Loucy (cell line): ENCODE data around the gene MYO18B.

ENCODE experiments used
- H2AFZ ChIP-seq: fragments of 200-600 bp; sonication (generic); 2 replicates; pipeline ENCODE4 v1.6.0; 2016; ENCODE audit warnings: antibody characterized with exemption, mild to moderate bottlenecking, low read length, moderate library complexity
- H3F3A ChIP-seq: fragments of 200-600 bp; 2 replicates; pipeline ENCODE4 v1.6.0; 2016; ENCODE audit warnings: antibody characterized with exemption, low read depth, mild to moderate bottlenecking
- H3K27me3 ChIP-seq: fragments of 200-600 bp; sonication (generic); 2 replicates; pipeline ENCODE4 v1.6.1; 2014; ENCODE audit warnings: low read length, mild to moderate bottlenecking; ENCODE audit not compliant: insufficient read depth, poor library complexity, severe bottlenecking
- H3K36me3 ChIP-seq: fragments of 200-600 bp; sonication (generic); 2 replicates; pipeline ENCODE4 v1.6.1; 2016; ENCODE audit warnings: low read length; ENCODE audit not compliant: insufficient read depth
- H3K4me1 ChIP-seq: fragments of 200-600 bp; sonication (generic); 2 replicates; pipeline ENCODE4 v1.5.1; 2014; ENCODE audit warnings: low read length, mild to moderate bottlenecking; ENCODE audit not compliant: insufficient read depth, poor library complexity, severe bottlenecking
- H3K4me2 ChIP-seq: fragments of 200-600 bp; sonication (generic); 2 replicates; pipeline ENCODE4 v1.6.0; 2014; ENCODE audit warnings: antibody characterized with exemption, low read length, low read depth, mild to moderate bottlenecking; ENCODE audit not compliant: poor library complexity, severe bottlenecking
- H3K4me3 ChIP-seq: fragments of 200-600 bp; sonication (generic); 2 replicates; pipeline ENCODE4 v1.5.1; 2014; ENCODE audit warnings: low read length, mild to moderate bottlenecking, mixed read lengths; ENCODE audit not compliant: poor library complexity, severe bottlenecking
- H3K79me2 ChIP-seq: fragments of 200-600 bp; sonication (generic); 2 replicates; pipeline ENCODE4 v1.6.1; 2014; ENCODE audit warnings: low read length; ENCODE audit not compliant: insufficient read depth
- H3K9ac ChIP-seq: fragments of 200-600 bp; sonication (generic); 2 replicates; pipeline ENCODE4 v1.6.0; 2014; ENCODE audit warnings: mild to moderate bottlenecking, low read depth, low read length, moderate library complexity; ENCODE audit not compliant: poor library complexity, severe bottlenecking
- H3K9me2 ChIP-seq: fragments of 200-600 bp; sonication (generic); replicated peaks from 2 replicates; pipeline ENCODE4 v1.6.1; 2016; ENCODE audit warnings: low read depth, low read length, mixed read lengths
- H3K9me3 ChIP-seq: fragments of 200-600 bp; sonication (generic); 2 replicates; pipeline ENCODE4 v1.6.1; 2014; ENCODE audit warnings: mild to moderate bottlenecking, antibody characterized with exemption, low read length, low read depth; ENCODE audit not compliant: insufficient read depth
- H4K20me1 ChIP-seq: fragments of 200-600 bp; sonication (generic); 2 replicates; pipeline ENCODE4 v1.6.0; 2014; ENCODE audit warnings: antibody characterized with exemption, low read length, mild to moderate bottlenecking; ENCODE audit not compliant: insufficient read depth, poor library complexity, severe bottlenecking
- EZH2phosphoT487 ChIP-seq: fragments of 200-600 bp; IDR thresholded peaks from 2 replicates; pipeline ENCODE4 v1.6.1; 2018; ENCODE audit warnings: antibody characterized with exemption, mild to moderate bottlenecking, moderate library complexity, borderline replicate concordance
- TF ChIP-seq, protein P1 (sequence below): fragments of 200-600 bp; sonication (generic); conservative IDR thresholded peaks from 2 replicates; pipeline ENCODE4 v1.5.1; 2014; ENCODE audit warnings: mild to moderate bottlenecking, antibody characterized with exemption, low read length

MYO18B gene

DNA sequence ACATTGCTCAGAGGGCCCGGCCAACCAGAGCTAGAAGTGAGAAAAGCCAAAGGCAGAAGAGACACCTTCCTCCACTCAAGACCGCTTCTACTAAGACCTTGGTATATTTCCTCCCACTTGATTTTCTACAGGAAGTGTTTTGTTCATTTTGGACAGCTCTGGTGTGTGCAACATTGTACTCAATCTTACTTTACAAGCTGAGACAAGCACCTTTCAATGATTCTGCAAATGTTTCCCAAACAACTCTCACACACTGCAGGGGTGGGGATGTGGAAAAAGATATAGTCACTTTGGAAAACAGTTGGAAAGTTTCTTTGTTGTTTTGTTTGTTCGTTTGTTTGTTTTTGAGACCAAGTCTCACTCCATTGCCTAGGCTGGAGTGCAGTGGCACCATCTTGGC lies 15.7 kb downstream of the MYO18B start:
- no peaks in the 10 kb centered on the region for H3K9me2 ChIP-seq
- H4K20me1 ChIP-seq: no peaks in the 10 kb centered on the region
- peak overlapping the region; percentile 80 for H2AFZ ChIP-seq
- H3K4me3 ChIP-seq: peak overlapping the region; percentile 48
- H3K36me3 ChIP-seq: no peaks in the 10 kb centered on the region
- TF ChIP-seq, protein P1, sequence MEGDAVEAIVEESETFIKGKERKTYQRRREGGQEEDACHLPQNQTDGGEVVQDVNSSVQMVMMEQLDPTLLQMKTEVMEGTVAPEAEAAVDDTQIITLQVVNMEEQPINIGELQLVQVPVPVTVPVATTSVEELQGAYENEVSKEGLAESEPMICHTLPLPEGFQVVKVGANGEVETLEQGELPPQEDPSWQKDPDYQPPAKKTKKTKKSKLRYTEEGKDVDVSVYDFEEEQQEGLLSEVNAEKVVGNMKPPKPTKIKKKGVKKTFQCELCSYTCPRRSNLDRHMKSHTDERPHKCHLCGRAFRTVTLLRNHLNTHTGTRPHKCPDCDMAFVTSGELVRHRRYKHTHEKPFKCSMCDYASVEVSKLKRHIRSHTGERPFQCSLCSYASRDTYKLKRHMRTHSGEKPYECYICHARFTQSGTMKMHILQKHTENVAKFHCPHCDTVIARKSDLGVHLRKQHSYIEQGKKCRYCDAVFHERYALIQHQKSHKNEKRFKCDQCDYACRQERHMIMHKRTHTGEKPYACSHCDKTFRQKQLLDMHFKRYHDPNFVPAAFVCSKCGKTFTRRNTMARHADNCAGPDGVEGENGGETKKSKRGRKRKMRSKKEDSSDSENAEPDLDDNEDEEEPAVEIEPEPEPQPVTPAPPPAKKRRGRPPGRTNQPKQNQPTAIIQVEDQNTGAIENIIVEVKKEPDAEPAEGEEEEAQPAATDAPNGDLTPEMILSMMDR: no peak
- no peak for TF ChIP-seq EZH2phosphoT487
- H3K9me3 ChIP-seq: no peaks in the 10 kb centered on the region
- H3K4me1 ChIP-seq: peaks cover 42% of the 10 kb centered on the region
- H3K27me3 ChIP-seq: no peaks in the 10 kb centered on the region
- H3F3A ChIP-seq: 0 out of 2 replicates have a peak, but pooled peaks cover 2% of the 10 kb centered on the region
- peak overlapping the region; percentile 51 for H3K4me2 ChIP-seq
- no peaks in the 10 kb centered on the region for H3K79me2 ChIP-seq
- peak overlapping the region; percentile 58 for H3K9ac ChIP-seq

DNA sequence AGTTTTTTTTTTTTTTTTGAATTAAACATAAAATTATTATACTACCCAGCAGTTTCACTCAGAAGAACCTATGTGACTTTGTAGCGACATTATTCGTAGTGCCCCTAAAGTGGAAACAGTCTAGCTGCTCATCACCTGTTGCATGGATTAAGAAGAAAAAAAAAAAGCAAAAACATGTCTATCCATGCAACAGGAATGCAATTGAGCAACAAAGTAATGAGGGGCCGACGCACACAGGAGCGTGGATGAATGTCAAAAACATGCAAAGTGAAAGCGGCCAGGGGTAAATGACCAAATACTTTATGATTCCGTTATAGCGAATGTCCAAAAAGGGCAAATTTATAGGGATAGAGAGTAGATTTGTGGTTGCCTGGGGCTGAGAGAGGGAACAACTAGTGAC lies 16.3 kb downstream of the MYO18B start:
- H3K4me2 ChIP-seq: no peak overlapping the region
- no peak overlapping the region for H3K4me3 ChIP-seq
- H4K20me1 ChIP-seq: no peaks in the 10 kb centered on the region
- H3K9me3 ChIP-seq: no peaks in the 10 kb centered on the region
- no peak overlapping the region for H2AFZ ChIP-seq
- no peaks in the 10 kb centered on the region for H3K36me3 ChIP-seq
- 0 out of 2 replicates have a peak, but pooled peaks cover 2% of the 10 kb centered on the region for H3F3A ChIP-seq
- peaks cover 49% of the 10 kb centered on the region for H3K4me1 ChIP-seq
- H3K79me2 ChIP-seq: no peaks in the 10 kb centered on the region
- no peaks in the 10 kb centered on the region for H3K27me3 ChIP-seq
- TF ChIP-seq EZH2phosphoT487: no peak
- TF ChIP-seq, protein P1: no peak
- H3K9me2 ChIP-seq: no peaks in the 10 kb centered on the region
- peak overlapping the region; percentile 58 for H3K9ac ChIP-seq

DNA sequence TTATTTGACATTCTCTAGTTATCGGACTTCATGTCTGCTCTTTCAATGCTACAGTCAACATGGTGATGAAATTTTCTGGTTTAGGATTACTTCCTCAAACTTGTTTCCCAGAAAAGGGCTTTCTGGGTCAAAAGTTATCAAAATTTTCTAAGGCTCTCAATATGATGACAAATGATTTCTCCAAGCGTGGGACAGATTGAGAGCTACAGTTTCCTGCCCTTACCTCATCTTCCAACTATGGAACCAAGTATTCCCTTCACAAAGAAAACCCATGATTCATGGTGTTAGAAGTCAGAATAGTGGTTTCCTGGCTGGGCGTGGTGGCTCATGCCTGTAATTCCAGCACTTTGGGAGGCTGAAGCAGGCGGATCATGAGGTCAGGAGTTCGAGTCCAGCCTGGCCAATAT lies 17.8 kb downstream of the MYO18B start:
- H3K9ac ChIP-seq: no peak overlapping the region
- no peak overlapping the region for H3K4me3 ChIP-seq
- H3K4me1 ChIP-seq: peaks cover 52% of the 10 kb centered on the region
- H2AFZ ChIP-seq: no peak overlapping the region
- no peaks in the 10 kb centered on the region for H3K9me3 ChIP-seq
- H3F3A ChIP-seq: 0 out of 2 replicates have a peak, but pooled peaks cover 2% of the 10 kb centered on the region
- TF ChIP-seq EZH2phosphoT487: no peak
- TF ChIP-seq, protein P1: no peak
- no peak overlapping the region for H3K4me2 ChIP-seq
- H3K79me2 ChIP-seq: no peaks in the 10 kb centered on the region
- H3K9me2 ChIP-seq: no peaks in the 10 kb centered on the region
- H4K20me1 ChIP-seq: no peaks in the 10 kb centered on the region
- no peaks in the 10 kb centered on the region for H3K36me3 ChIP-seq
- H3K27me3 ChIP-seq: no peaks in the 10 kb centered on the region
